Measurements from ENCODE around the gene CD93. TPM values are rescaled to one million over a fixed set of nuclear protein-coding genes. Genes with fewer than 3 reads are reported as not detected.

Gene CD93
- total RNA-seq, 1 experiment from 2014 or later = under 0.01 TPM

- no peak for DNase-seq (ENCODE audit: low read depth)
Observed at GRCh38 chr20:23099791-23100719, 13.9 kb upstream of the CD93 start.

DNA sequence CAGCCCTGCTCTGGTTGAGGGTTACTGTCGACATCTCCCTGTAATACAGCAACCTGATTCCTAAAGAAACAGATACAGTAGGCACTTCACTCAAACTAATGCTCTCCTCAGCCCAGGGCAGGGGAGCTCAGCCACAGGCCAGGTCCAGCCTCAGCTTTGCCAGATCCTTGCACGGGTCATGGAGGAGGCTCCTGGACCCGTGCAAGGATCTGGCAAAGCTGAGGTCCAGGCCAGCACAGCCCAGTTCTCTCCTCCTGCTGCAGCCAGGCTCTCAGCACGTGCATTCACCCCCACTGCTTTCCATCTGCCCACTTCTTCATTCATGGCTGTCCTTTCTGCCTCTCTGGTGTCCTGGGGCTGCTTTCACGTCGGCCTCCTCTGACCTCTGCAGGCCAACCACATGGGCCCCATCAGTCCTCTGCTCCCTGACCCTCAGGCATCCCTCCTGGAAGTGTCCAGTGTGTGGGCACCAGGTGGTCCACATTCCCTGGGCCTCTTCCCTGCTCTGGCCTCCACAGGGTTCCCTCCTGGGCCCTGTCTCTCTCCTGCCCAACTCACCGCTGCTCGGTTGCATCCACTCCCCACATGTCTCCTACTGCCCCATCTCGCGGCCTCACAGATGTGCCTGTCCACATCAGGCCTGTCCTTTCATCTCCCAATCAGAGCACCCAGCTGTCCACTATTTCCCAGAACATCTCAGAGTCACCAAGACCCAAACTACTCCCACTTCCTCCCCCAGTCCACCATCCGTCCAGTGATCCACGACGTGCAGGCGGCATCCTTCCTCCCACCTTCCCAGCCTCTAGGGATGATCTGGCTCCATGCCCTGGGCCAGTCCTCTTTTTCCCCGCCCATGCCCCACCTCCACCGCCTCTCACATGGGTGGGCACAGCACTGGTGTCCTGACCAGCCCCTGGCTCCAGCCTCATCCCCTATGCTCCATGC, 11.8 kb upstream of the CD93 start:
- no peak for DNase-seq (ENCODE audit: low read depth)

DNA sequence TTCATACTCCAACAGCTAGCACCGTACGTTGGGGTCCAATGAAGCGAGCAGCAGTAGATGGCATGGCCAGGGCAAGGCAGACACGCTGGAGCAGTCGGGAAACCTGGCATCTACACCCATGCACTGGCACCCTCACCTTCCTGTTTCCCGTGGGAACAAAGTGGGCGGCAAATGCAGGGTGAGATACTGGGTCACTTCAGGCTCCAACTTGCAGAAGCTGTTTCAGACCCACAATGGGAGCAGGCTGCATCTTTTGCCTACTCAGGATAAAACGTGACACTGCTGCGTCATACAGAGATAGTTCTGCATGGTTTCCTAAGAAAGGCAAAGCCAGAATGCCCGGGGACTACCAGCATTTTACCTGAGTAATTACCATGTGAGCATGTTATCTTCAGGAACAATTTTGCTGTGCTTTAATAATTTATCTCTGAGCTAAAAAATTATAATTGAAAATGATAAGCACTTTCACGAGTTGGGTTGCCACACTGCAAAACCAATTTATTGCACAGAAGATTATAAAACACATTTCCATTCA, 10.9 kb upstream of the CD93 start:
- no peak for DNase-seq (ENCODE audit: low read depth)

DNA sequence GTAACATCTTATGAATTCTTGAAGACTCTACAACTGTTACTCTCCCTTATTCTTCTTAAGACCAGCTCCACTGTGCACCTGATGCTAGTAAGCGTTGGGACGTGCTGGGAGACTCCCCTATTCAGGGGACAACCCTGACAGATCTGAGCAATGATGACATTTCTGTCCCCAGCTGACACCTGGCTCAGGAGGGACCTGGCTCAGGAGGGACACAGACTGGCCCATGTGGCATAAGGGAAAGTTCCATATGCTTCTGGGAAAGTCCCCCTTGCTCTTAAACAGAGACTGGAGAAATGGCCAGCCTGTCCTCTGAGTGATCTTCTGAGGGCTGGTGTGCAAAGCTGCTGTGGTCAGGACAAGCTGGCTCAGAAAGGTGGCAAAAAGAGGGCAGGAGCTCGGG, 10.0 kb upstream of the CD93 start:
- no peak for DNase-seq (ENCODE audit: low read depth)

- no peak for DNase-seq (ENCODE audit: low read depth)
Observed at GRCh38 chr20:23095499-23095898, 9.4 kb upstream of the CD93 start.

- DNase-seq (ENCODE audit: low read depth) = no peak
Observed at GRCh38 chr20:23094927-23095326, 8.8 kb upstream of the CD93 start.

GRCh38 chr20:23094213-23094896, 8.2 kb upstream of the CD93 start:
- DNase-seq (ENCODE audit: low read depth) = no peak

GRCh38 chr20:23093613-23094012, 7.5 kb upstream of the CD93 start:
- DNase-seq (ENCODE audit: low read depth) = no peak

DNA sequence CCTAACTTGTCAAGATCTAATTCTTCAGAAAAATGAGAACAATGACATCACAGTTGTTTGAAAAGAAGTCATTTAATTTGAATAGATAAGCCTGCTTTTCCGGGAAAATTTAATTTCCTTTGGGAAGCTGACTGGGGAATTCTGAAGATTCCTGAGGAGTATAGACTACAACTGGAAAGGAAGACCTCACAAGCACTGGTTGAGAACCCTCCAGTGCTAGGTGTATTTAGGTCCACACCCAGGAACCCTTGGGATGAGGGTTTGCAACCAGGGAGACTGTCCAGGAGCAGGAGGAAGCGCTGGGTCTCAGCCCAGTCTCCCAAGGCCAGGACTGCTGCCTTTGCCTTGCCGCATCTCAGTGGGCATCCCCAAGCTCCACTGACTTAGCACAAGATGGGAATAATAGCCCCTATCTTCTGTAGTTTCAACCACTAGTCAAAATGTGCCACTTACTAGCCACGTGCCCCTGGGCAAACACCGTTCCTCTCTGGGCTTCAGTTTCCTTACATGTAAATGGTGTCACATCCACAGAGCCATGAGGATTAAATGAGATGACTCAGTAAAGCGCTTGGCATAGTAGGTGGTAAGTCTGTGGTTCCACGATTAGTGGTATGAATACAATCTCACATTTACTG, 6.9 kb upstream of the CD93 start:
- no peak for DNase-seq (ENCODE audit: low read depth)

- no peak for DNase-seq (ENCODE audit: low read depth)
Observed at GRCh38 chr20:23092384-23092756, 6.2 kb upstream of the CD93 start.

DNA sequence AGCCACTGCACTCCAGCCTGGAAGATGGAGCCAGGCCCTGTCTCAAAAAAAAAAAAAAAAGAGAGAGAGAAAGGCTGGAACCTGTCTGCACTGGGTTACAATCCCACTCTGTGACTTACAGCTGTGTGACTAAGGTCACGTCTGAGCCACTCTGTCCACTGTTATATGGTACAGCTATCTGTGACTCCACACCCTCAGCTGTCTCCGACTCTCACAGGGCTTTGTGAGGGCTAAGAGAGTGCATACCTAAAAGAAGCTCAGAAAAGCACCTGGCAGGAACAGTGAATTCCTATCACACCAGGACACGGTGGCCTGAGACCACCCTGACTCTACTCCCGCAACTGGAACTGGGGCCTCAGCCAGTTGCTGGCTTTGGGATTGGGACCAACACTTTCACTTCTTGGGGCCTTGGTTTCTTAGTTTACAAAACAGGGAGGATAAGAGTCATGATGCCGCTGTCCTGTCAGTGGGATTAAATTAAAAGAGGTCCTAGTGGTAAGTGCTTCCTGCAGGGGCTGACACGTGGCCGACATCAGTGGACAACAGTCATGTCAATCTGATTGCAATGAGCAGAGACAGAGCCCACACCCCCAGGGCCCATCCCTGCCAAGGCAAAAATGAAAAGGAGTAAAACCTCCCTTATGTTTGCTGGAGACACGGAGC, 5.7 kb upstream of the CD93 start:
- DNase-seq (ENCODE audit: low read depth) = no peak

- DNase-seq (ENCODE audit: low read depth) = no peak
Observed at GRCh38 chr20:23090878-23091277, 4.8 kb upstream of the CD93 start.

- no peak for DNase-seq (ENCODE audit: low read depth)
Observed at GRCh38 chr20:23090147-23090546, 4.0 kb upstream of the CD93 start.

GRCh38 chr20:23088866-23089265, 2.7 kb upstream of the CD93 start:
- no peak for DNase-seq (ENCODE audit: low read depth)

- DNase-seq (ENCODE audit: low read depth) = no peak
Observed at GRCh38 chr20:23087587-23088251, 1.6 kb upstream of the CD93 start.

DNA sequence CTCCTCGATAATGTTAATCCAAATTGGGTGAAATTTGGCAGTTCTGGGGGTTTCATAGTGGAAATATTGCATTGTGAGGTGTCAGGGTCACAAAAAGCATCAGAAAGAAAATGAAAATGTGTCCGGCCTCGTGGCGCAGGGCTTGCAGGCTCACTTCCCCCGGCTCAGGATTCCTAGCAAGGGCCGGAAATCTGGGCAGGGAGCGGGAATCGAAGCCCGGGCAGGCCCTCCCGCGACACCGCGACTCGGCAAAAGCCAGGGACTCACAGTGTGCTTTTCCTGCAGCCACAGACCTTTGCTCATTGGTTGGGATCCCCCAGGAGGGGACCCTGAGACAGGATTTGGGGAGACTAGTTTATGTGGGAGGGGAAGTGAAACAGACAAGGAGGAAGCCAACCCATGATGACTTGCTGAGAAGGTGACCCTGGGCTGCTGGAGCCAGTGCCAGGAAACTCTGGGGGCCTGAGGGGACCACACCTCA, 847 bp upstream of the CD93 start:
- DNase-seq (ENCODE audit: low read depth) = no peak

DNA sequence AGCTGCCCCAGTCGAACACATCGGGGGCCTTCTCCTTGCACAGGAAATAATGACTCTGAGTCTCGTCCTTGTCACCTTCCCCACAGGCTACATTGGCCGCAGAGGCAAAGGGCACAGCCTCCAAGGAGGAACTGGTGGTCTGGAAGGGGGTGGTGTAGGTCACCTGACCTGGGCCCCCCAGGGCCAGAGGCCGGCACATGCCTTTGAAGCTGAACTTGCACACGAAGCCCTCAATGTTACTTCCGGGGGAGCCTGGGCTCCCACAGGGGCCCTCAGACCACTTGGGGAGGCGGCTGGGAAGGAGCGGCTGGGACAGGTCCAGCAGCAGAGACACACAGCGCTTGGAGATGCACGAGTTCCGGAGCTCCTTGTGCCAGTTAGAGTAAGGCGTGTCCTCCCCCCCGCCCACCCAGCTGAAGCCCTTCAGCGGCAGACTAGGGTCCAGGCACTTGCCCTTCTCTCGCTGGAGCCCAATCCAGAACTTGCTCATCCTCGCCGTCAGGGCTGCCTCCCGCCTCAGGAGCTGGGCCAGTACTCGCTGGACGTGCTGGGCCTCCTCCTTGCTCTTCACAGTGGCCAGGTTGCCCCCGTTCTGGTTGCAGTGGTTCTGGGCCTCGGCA, 578 bp downstream of the CD93 start:
- DNase-seq (ENCODE audit: low read depth) = no peak

DNA sequence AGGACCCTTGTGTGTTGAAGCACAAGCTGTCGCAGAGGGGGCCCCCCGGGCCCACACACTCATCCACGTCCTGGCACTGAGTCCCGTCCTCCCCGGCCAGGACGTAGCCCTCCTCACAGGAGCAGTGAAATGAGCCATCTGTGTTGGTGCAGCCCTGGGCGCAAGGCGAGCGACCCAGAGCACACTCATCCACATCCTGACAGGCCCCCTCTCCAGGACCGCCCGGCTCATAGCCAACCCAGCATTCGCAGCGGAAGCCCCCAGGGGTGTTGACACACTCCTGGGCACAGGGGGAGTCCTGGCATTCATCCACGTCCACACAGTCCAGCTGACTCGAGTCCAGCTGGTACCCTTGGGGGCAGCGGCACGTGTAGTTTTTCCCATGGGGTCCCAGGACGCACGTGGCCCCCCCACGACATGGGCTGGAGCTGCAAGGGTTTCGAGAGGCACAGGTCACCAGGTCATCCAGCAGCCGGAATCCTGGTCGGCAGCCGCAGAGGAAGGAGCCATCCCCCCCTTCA, 1.2 kb downstream of the CD93 start:
- DNase-seq (ENCODE audit: low read depth) = no peak

GRCh38 chr20:23084282-23084844, 1.8 kb downstream of the CD93 start:
- DNase-seq (ENCODE audit: low read depth) = no peak

Data from Daoy (cell line).